Endodermal cell (in vitro differentiated cells): ENCODE data around the gene ZFYVE26. TPM values are rescaled to one million over a fixed set of nuclear protein-coding genes. Genes with fewer than 3 reads are reported as not detected.

ENCODE experiments used
- DNase-seq: peaks from one replicate; pipeline ENCODE4 v3.0.0-alpha.2; 2017
- H3K27ac ChIP-seq: 2 replicates; pipeline ENCODE4 v1.5.1; 2013; ENCODE audit warnings: mild to moderate bottlenecking, low read depth, low read length, moderate library complexity
- H3K27me3 ChIP-seq: 2 replicates; pipeline ENCODE4 v1.6.1; 2013; ENCODE audit warnings: mild to moderate bottlenecking, low read length, moderate library complexity; ENCODE audit not compliant: insufficient read depth, control insufficient read depth, poor library complexity, severe bottlenecking
- H3K36me3 ChIP-seq: 2 replicates; pipeline ENCODE4 v1.7.0; 2013; ENCODE audit warnings: mild to moderate bottlenecking, low read length, moderate library complexity; ENCODE audit not compliant: control insufficient read depth, insufficient read depth
- H3K4me1 ChIP-seq: one replicate; pipeline ENCODE4 v1.7.0; 2013; ENCODE audit warnings: low read length; ENCODE audit not compliant: control insufficient read depth, insufficient read depth
- H3K4me3 ChIP-seq: 2 replicates; pipeline ENCODE4 v1.5.1; 2013; ENCODE audit warnings: mild to moderate bottlenecking, low read length, moderate library complexity
- H3K9ac ChIP-seq: 2 replicates; pipeline ENCODE4 v1.6.1; 2013; ENCODE audit warnings: mild to moderate bottlenecking, low read length, moderate library complexity; ENCODE audit not compliant: poor library complexity, severe bottlenecking; ENCODE audit errors: extremely low read depth
- H3K9me3 ChIP-seq: 2 replicates; pipeline ENCODE4 v1.6.1; 2013; ENCODE audit warnings: mild to moderate bottlenecking, low read length, moderate library complexity; ENCODE audit not compliant: control insufficient read depth
- H3K27ac Mint-ChIP-seq: 2 replicates; pipeline ENCODE4 v1.8.0; 2020; ENCODE audit warnings: mixed read lengths
- H3K27me3 Mint-ChIP-seq: 2 replicates; pipeline ENCODE4 v1.8.0; 2021; ENCODE audit warnings: mild to moderate bottlenecking, mixed read lengths; ENCODE audit not compliant: insufficient read depth
- H3K36me3 Mint-ChIP-seq: 2 replicates; pipeline ENCODE4 v1.8.0; 2020; ENCODE audit warnings: low read depth, mixed read lengths
- H3K4me1 Mint-ChIP-seq: 2 replicates; pipeline ENCODE4 v1.8.0; 2020; ENCODE audit warnings: mixed read lengths
- H3K4me3 Mint-ChIP-seq: 2 replicates; pipeline ENCODE4 v1.8.0; 2020; ENCODE audit warnings: mild to moderate bottlenecking, moderate library complexity, mixed read lengths
- H3K9me3 Mint-ChIP-seq: 2 replicates; pipeline ENCODE4 v1.8.0; 2020; ENCODE audit warnings: mild to moderate bottlenecking, mixed read lengths
- WGBS, 2 experiments: methylation state at CpG; one replicate each; pipeline versions ENCODE4 v1.1.5 to v1.1.7; 2013; ENCODE audit warnings: missing lambda C conversion rate in 2 of 2, mixed read lengths in 1 of 2; ENCODE audit not compliant: insufficient coverage in 1 of 2, insufficient read length in 1 of 2; 5-methylcytosine and 5-hydroxymethylcytosine counted together
- total RNA-seq, 2 donors: library from RNA; stranded (reverse); fragmentation: NEBNext Ultra II Directional in 1 of 2; extraction: Animal tissue kit (Norgen Biotek cat#: 25700) in 1 of 2; gene quantifications; 2 replicates in 1 of 2; 3 replicates in 1 of 2; pipeline ENCODE4 v1.2.1, GENCODE V29; 2021
- TF ChIP-seq, protein P1 (sequence below): fragments of 200-600 bp; sonication (generic); conservative IDR thresholded peaks from 2 replicates; pipeline ENCODE4 v1.5.0; 2021; ENCODE audit warnings: antibody characterized with exemption, mild to moderate bottlenecking

ZFYVE26 gene
- total RNA-seq, 2 donors from 2014 or later = 27.4 to 29.4 TPM

DNA sequence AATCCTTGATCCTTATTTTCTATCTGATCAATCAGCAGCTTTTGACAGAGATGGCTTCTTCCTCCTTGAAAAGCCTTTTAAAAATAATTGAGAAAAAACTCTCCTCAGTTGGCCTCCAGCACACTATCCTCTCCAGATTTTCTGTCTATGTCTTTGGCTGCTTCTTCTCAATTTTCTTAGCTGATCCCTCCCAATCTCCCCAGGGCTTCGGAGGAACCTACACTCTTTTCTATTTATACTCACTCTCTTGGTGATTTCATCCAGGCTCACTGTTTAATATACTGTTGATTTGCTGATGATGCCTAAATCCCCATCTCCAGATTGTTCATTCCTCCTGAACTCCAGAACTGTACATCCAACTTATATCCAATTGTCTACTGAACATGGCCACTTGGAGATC is 59.9 kb downstream of the ZFYVE26 start:
- H3K9ac ChIP-seq = no peak overlapping the region
- Mint-ChIP-seq H3K36me3 (peaks cover 68% of the 10 kb centered on the region), H3K4me1 (no peaks in the 10 kb centered on the region), H3K4me3 (no peak overlapping the region), H3K27me3 (no peaks in the 10 kb centered on the region), H3K9me3 (no peaks in the 10 kb centered on the region), H3K27ac (no peak overlapping the region)
- H3K4me1 ChIP-seq = no peaks in the 10 kb centered on the region
- no peak overlapping the region for H3K4me3 ChIP-seq
- WGBS, 2 experiments = 89 to 100% methylated on average over 1 of the region's 1 CpG
- H3K27me3 ChIP-seq = no peaks in the 10 kb centered on the region
- no peak overlapping the region for H3K27ac ChIP-seq
- H3K36me3 ChIP-seq = peaks cover 68% of the 10 kb centered on the region
- TF ChIP-seq, protein P1, sequence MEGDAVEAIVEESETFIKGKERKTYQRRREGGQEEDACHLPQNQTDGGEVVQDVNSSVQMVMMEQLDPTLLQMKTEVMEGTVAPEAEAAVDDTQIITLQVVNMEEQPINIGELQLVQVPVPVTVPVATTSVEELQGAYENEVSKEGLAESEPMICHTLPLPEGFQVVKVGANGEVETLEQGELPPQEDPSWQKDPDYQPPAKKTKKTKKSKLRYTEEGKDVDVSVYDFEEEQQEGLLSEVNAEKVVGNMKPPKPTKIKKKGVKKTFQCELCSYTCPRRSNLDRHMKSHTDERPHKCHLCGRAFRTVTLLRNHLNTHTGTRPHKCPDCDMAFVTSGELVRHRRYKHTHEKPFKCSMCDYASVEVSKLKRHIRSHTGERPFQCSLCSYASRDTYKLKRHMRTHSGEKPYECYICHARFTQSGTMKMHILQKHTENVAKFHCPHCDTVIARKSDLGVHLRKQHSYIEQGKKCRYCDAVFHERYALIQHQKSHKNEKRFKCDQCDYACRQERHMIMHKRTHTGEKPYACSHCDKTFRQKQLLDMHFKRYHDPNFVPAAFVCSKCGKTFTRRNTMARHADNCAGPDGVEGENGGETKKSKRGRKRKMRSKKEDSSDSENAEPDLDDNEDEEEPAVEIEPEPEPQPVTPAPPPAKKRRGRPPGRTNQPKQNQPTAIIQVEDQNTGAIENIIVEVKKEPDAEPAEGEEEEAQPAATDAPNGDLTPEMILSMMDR = no peak
- no peaks in the 10 kb centered on the region for H3K9me3 ChIP-seq
- DNase-seq = no peak

DNA sequence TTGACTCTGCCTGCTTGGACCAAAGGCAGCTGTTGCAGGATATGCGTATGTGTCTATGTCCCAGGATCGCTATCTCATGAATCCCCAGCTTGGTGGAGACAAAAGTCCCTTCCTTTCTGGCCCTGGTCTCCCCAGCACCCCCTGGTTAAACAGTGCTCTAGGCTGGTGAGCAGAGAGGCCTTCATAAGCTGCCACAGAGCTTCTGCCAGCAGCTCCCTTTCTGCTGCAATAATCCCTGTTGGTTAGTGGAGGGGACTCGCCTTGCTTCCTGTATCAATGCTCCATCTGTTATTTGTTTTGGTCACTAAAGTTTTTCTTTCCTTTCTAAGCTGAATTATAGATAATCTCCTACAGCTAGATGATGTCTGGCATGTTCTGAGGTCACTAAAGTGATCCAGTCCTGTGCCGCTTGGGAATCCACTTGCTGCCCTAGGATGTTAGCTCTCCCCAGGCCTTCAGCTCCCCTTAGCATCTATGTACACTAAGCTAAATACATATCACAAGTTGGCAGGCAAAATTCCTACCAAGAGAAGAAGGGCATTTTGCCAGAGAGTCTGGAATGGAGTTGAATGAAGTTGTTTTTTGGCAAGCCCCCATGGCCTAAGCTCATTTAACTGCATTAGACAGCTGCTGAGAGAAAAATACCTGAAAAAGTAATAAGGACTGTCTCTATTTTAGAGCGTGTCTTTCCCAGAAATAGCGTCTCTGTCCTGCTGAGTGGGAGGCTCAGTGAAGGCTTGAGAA is 66.9 kb downstream of the ZFYVE26 start:
- Mint-ChIP-seq H3K4me1 (no peaks in the 10 kb centered on the region), H3K9me3 (no peaks in the 10 kb centered on the region), H3K4me3 (no peak overlapping the region), H3K27me3 (no peaks in the 10 kb centered on the region), H3K36me3 (peaks cover 79% of the 10 kb centered on the region), H3K27ac (no peak overlapping the region)
- TF ChIP-seq, protein P1 = no peak
- 96 to 100% methylated on average over 6 of the region's 6 CpGs for WGBS, 2 experiments
- Histone ChIP-seq H3K27ac (no peak overlapping the region), H3K27me3 (no peaks in the 10 kb centered on the region), H3K9me3 (no peaks in the 10 kb centered on the region), H3K9ac (no peak overlapping the region), H3K36me3 (peaks cover 63% of the 10 kb centered on the region), H3K4me1 (no peaks in the 10 kb centered on the region), H3K4me3 (no peak overlapping the region)
- no peak for DNase-seq

DNA sequence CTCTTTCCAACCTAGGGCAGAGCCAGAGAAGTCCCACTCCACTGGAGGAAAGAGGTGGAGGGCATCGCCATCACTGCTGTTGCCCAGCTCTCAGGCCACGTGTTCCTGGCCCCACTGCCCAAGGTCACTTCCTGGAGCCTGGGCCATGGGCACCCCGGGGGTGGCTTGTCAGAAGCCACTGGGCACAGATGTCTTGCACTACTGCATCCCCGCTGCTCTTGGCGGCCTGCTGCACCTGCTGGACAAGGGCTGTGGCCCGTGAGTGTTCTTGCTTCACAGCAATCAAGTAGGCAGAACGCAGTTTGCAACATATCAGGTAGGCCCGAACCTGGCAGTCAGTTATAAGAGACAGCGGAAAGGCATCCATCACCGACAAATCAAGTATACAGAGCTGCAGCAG is 68.1 kb downstream of the ZFYVE26 start:
- Mint-ChIP-seq H3K4me1 (no peaks in the 10 kb centered on the region), H3K27me3 (no peaks in the 10 kb centered on the region), H3K4me3 (no peak overlapping the region), H3K36me3 (peaks cover 67% of the 10 kb centered on the region), H3K27ac (no peak overlapping the region), H3K9me3 (no peaks in the 10 kb centered on the region)
- TF ChIP-seq, protein P1 = no peak
- Histone ChIP-seq H3K36me3 (peaks cover 51% of the 10 kb centered on the region), H3K27ac (no peak overlapping the region), H3K27me3 (no peaks in the 10 kb centered on the region), H3K4me1 (no peaks in the 10 kb centered on the region), H3K9me3 (no peaks in the 10 kb centered on the region), H3K9ac (no peak overlapping the region), H3K4me3 (no peak overlapping the region)
- 91 to 96% methylated on average over 8 to 10 of the region's 10 CpGs for WGBS, 2 experiments
- no peak for DNase-seq
